GM19023 (cell line): ENCODE results near the gene PTCD3.

Experiments
- ATAC-seq: cut with Tn5 transposase; IDR thresholded peaks from one replicate; pipeline ENCODE4 v1.9.1; 2021; ENCODE audit warnings: mild to moderate bottlenecking, moderate library complexity; ENCODE audit not compliant: unreplicated experiment

PTCD3 gene

DNA sequence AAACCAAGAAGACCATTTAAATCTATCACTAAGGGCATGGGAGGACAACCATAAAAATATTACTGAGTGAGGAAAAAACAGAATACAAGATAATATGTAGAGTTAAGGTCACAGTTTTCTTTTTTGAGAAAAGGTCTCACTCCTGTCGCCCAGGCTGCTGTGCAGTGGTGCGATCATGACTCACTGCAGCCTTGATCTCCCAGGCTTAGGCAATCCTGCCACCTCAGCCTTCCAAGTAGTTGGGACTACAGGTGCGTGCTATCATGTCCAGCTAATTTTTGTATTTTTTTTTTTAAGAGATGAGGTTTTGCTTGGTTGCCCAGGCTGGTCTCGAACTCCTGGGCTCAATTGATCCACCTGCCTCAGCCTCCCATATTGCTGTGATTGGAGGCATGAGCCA is 24.3 kb upstream of the PTCD3 start:
- no peak for ATAC-seq

DNA sequence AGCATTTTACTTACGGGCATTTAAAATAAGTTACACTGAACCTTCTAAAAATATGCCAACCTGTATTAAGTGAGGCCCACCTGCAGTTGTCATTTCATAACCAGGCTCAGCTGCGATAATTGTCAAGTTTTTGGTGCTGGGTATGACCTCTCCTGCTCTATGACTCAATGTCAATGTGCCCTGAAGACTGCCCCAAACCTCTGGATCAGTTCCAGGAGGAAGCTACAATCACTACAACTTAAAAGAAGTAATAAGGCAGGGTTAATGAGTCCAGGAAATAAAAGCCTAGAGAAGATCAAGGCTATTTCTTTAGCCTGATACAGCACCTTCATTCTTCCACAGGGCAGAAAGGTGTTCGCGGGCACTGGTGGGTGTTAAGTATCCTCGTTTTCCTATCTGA is 23.3 kb upstream of the PTCD3 start:
- ATAC-seq = no peak

DNA sequence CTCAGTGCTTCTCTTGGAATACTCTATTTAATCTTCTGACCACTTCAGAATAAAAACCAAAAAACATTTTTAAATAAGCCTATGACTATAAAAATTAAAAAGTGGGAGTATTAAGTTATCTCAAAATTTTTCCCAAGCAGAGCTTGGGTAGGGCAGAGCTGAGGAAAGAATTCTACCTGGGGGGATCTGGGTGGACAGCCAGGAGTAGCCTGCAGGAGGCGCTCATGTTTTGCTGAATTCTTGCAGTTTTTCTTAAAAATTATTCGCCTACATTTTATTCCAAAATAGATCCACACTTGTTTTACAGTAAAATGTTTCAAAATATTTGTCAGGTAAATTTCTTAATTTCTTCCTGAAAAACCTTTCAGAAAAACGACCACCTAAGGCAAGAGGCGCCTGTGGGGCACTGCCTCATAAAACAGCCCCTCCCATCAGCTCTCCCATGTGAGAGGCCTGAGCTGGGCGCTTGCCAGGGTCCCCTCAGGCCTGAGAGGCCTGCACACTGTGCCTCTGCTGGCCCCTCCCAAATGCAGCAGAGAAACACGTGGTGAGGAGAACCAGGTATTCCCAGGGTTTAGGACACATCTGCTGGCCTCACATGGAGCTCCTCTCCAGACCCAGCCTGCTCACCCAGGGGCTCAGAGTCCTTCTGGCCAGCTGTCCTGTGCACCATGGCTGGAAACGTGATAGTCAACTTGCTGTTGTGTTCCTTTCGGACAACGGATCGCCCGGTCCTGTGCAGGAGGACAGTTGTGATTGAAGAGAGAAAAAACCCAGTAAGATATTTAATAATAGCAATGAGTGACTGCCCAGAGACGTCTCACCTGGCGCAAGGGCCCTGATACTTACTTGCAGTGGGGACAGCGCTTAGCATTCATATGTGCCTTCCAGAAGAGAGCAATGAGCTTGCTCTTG is 17.8 kb upstream of the PTCD3 start:
- ATAC-seq = no peak

DNA sequence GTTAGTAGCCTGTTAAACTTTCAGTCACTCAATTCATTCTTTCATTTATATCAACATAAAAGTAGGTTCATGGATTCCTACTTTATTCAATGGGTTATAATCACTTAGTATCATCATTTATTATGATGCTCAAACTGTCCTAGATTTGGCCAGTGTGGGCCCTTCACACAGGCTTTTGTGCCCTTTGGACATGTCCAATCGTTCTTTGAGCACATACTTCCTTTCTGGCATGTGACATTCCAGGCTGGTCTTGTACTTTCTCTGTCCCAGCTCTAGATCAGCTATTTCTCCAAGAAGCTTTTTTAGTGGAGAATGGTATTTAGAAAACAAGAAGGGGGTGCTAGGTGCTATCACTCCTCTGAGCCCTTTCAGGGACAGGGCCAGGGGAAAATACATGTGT is 11.8 kb upstream of the PTCD3 start:
- no peak for ATAC-seq

DNA sequence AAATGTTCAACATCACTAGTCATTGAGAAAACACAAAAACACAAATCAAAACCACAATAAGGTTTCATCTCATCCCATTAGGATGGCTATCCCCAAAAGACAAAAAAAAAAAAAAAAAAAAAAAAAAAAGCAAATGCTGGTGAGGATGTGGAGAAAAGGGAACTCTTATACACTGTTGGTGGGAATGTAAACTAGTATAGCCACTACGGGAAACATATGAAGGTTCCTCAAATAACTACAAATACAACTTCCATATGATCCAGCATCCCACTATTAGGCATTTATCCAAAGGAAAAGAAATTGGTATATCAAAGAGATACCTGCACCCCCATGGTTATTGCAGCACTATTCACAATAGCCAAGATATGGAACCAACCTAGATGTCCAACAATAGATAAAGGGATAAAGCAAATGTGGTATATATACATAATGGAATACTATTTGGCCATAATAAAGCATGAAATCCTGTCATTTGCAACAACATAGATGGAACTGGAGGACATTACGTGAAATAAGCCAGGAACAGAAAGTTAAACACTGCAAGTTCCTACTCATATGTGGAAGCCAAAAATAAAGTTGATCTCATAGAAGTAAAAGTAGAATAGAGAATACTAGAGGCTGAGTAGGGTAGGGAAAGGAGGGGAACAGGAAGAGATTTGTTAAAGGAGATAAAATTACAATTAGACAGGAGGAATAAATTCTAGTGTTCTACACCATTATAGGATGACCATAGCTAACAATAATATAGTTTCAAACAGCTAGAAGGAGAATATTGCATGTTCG is 8.7 kb upstream of the PTCD3 start:
- ATAC-seq = no peak

DNA sequence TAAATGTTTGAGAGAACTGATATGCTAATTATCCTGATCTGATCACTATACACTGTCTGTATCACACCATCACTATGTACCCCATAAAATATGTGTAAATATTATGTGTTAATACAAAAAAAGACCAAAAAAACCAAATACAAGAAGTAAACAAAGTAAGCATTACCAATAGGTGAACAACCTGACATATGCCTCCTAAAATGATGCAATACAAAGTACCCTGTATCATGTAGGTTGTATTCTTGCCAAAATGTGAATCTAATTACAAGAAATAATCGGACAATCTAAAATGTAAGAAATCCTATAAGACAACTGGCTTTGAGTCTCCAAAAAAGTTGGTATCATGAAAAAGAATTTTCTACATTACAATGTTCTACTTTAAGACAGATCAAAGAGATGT is 8.1 kb upstream of the PTCD3 start:
- no peak for ATAC-seq

DNA sequence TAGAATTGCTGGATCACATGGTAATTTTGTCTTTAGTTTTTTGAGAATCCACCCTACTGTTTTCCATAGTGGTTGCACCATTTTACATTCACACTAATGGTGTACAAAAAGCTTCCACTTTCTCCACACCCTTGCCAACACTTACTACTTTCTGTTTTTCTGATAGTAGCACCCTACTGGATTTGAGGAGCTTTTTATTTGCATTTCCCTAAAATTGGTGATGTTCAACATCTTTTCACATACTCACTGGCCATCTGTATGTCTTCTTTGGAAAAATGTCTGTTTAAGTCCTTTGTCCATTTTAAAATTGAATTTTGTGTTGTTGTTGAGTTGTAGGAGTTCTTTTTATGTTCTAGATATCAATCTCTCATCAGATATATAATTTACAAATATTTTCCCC is 3.9 kb upstream of the PTCD3 start:
- ATAC-seq = no peak

DNA sequence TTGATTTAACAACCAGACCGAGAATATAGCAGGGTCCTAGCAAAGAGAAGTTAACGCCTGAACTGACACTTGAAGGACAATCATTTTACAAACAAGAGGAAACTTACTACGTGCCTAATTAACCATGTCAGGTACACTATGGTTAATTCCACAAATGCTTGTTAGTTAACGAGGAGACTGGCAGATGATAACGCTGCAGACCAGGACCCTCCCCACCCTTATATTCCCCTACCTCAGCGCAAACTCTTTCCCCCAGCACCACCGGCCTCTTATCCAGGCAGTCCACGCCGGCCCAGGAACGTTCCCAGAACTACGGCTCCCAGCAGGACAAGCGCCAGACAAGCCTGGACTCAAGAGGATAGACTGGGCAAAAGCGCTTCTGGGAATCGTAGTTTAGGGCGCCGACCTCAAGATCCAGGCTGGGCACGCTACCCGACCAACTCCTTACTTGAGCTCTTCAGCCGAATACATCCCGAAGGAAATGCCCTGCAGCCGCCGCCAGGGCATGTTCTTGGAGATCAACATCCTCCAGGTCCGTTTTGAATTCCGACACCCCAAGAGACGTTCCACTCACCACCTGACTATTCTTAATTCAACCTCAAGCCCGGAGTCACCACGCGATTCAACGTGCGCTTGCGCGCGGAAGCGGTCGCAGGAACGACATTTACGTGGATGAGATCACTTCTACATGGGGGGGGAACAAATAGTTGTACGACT is 625 bp upstream of the PTCD3 start, which contains the start of gene POLR1A:
Gene POLR1A (minus strand): TSS at position 635 of the 717 bp plus-strand sequence. CDS start 110 bp downstream, at position 525.
- ATAC-seq = peak; percentile 83

DNA sequence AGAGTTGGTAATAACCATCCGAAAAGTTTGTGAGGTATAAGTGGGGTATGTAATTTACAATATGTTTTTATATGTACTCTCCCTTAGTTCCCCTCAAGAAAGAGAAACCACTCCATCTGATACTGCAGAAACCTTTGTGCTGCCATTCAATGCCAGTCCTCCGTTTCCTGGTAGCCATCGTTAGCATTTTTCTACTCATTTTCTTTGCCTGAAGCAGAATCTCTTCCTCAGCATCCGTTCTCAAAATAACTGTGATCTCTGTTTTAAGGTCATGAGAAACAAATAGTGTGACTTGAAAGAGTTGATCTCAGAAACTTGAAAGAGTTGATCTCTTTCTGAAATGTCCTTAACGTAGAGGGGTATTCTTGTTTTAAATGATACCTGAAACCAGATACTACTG is 996 bp downstream of the PTCD3 start:
- ATAC-seq = no peak

DNA sequence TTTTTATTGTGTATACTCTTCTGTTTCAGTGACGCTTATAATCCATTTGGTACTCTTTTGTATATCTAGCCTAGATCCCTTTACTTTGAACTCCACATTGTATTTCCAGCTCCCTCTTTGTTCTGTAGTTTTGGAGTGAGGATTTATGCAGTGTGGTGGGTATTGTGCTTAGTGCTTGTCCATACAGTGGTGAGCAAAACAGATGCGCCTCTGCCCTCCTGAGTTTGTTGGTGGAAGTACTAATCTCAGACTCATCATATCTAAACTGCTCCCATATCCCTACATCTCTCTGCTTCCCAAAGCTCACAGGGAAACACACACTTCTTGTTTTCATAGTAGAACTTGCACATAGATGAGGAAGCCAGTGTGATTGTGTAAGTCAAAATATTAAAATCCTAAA is 12.1 kb downstream of the PTCD3 start:
- no peak for ATAC-seq

DNA sequence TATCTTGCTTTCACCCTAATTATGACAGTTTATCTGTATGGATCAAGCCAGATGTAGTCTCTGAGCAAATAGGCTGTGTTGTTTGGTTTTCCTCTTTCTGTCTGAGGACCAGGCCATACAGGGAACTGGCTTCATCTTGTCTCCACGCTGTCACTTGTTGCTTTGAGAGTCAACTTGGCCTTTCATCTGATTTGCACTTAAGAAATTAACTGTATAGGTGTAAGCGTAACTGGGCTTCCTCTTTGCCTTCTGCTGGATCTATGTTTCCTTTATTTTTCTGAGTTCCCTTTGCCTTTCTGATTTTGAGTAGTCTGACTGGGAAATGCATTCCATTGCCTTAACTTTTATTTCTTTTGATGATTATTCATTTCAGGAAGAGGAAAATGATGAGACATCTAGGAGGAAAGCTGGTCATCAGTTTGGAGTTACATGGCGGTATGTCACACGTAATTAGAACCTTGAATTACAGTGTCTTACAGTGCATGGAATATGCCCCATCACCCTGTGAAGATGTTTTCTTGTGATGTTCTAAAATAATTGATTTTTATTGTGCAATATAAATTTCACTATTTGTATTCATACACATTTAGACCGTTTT is 17.4 kb downstream of the PTCD3 start:
- no peak for ATAC-seq

DNA sequence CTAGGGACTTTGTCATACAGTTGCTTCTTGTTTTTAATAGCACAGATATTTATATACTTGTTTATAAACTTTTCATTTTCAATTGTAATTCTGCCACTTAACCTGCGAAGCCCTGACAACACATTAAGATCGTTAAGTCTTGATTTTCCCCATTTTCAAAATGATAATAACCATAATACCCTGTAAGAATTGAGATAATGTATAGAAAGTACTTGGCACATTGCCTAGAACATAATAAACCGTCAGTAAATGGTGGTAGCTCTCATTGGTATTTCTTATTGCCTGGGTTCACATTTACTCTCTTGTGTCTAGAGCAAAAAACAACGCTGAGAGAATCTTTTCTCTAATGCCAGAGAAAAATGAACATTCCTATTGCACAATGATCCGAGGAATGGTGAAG is 18.6 kb downstream of the PTCD3 start:
- ATAC-seq = no peak

DNA sequence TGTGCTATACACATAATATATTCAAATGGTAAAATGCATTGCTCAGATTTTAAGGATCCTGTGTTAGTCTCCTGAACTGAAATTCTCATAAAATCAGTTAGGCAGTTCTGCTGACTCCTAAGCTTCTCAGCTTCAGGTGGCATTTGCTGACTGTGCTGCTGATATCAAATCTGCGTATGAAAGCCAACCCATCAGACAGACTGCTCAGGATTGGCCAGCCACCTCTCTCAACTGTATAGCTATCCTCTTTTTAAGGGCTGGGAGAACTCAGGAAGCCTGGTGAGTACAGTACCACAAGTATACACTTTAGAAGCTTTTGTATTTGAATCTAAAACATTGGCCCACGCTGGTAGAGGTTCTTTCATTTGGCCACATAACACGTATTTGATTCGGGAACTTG is 28.7 kb downstream of the PTCD3 start:
- no peak for ATAC-seq

DNA sequence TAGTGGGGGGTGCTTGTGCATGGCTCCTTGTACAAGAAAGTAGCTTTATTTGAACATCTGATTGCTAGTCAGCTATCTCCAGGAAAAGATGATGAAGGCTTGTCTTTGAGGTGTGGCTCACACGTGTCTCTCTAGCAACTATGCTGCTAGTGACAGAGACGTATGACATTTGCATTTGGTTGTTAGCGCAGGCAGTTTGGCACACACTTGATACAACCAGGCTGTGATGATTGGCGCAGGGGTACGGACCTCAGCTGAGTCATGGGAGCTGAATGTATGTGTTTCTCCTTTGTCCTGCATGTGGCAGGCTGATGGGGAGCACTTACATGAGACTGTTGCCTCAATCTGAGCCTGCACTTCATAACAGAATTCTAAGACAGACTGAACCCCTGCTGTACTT is 29.6 kb downstream of the PTCD3 start:
- ATAC-seq = no peak

DNA sequence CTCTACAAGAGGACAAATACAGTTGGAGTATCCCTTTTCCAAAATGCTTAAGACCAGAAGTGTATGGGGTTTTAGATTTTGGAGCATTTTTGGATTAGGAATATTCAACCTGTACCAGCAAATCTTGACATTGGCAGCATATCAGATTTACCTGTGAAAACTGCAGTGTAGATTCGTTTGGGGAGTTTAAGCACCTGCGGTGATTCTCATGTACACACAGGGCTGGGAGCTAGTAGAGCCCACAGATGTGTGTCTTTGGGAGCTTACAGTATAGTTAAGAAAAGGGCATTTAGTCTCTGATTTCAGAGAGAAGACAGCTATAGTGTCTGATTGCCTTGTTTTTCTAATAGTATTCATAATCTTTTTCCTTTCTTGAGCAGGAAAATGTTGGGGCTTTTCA is 30.1 kb downstream of the PTCD3 start:
- no peak for ATAC-seq

DNA sequence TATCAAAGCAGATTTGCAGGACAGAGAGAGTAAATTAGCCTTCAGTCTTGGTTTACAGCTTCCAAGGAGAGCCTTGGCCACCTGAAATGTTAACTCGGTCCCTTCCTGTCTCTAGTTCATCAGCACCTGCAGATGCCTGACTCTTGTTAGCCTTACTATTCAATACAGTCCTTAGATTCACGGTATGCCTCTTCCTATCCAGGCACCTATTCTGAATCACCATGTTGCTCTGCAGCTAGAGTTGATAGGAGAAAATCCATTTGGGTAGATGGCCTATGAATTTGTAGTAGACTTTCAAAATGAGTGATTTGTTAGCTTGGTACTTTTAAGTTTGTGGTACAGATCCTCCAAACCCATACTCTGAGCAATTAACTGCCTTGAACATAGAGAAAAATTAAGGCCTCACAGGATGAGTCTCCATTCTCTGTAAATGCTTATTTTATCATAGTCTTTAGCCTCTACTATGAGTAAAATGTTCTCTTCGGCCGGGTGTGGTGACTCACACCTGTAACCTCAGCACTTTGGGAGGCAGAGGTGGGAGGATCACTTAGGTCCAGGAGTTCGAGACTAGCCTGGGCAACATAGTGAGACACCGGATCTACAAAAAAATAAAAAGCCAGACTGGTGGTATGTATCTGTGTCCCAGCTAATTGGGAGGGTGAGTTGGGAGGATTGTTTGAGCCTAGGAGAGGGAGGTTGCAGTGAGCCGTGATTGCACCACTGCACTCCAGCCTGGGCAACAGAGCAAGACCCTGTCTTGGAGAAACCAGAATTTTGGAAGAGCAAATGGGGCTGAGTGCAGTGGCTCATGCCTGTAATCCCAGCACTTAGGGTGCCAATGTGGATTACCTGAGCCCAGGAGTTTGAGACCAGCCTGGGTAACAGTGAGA is 32.9 kb downstream of the PTCD3 start:
- no peak for ATAC-seq

DNA sequence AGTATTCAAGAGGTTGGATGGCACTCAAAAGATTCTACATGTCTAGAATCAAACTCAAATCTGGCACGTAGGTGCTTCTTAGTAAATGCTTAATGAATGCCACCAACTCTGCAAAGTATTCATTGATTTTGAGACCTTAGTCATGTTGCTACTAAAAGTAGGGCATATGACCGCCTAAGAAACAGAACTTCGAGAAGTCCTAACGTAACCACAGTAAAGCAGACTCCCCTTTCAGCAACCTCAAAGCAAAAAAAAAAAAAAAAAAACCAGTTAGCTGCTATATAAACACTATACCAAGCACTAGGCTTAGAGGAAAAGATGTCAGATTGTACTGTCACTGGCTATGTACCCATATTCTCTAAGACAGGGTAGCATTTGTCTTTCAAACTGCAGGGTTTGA is 33.9 kb downstream of the PTCD3 start:
- ATAC-seq = no peak

DNA sequence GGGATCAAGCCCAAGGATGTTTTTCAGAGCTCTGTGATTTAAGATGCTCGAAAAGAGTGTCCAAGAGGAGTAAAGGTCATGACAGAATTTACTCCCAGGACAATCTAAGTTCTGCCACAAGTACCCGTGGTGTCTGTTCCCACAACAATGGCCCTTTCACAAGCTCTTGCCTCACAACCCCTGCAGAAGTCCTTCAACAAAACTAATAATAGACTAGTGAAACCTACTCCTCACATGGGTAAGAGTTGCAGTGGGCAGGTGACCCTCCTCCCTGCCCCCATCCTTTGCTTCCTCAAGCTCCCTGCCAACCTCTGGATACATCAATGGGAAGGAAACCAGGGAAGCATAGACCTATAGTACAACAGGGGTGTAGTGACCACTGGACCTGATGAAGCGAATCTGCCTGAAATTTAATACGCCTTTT is 34.9 kb downstream of the PTCD3 start:
- ATAC-seq = no peak

DNA sequence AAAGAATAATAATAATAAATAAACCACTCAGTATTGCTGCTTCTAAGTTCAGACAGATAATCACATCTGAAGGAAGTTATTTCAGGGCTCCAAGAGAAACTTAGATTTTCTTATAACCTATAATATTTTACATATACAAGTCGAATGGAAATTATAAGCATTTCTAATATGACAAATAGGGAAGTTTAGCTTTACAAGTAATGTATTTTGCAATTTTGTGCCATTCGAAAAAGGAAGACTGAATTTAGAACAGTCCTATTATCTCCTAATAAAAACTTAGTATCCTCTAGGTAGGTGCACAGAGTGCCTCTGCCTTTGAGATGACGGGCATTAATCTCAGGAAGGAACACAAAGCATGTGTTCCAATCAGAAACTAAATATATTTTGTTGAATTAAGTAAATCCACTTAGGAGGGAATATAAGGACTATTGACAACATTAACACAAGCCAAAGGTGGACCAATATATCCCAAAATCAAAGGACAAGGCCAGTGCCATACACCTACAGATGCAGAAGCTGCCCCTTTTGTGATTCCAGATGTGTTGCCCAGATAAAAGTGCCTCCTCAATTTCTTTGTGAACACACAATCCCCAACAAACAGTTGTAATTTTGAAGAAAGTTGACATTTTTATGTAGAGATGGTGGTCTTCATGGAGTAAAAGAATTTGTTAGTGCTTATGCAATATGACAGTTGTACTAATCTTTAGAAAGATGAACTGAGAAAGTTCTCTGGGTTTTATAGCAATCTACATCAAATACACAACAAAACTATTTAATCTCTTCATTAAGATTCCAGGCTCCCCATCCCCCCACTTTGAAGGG is 36.6 kb downstream of the PTCD3 start:
- no peak for ATAC-seq
